PC-9 (cell line): ENCODE measurements around the gene DIP2C. TPM values are rescaled to one million over a fixed set of nuclear protein-coding genes. Genes with fewer than 3 reads are reported as not detected.

Experiments used
- BruUV-seq: library from RNA; stranded (reverse); fragments of 400-500 nt; replicated peaks from 2 replicates; lab custom pipeline; 2021; lab: Mats Ljungman, UMichigan
- CTCF ChIA-PET: fragments of 300-600 bp; sonication (Branson Sonifier 250); formaldehyde crosslinking; loops from one replicate; lab custom pipeline; 2022; ENCODE audit warnings: antibody characterized with exemption; lab: Charles Lee
- POLR2A ChIA-PET: fragments of 300-600 bp; sonication (Branson Sonifier 250); formaldehyde crosslinking; loops from one replicate; lab custom pipeline; 2022; ENCODE audit warnings: antibody characterized with exemption; ENCODE audit not compliant: unreplicated experiment; lab: Charles Lee
- DNase-seq, 2 experiments: peaks; one replicate each; pipeline versions ENCODE4 v3.0.0 to v3.0.0-alpha.2; 2015 to 2022; ENCODE audit warnings: mixed read lengths in 1 of 2
- H2AFZ ChIP-seq: fragments of 200-600 bp; sonication (generic); 2 replicates; pipeline ENCODE4 v1.8.1; 2017; ENCODE audit warnings: antibody characterized with exemption
- H3F3A ChIP-seq: fragments of 200-600 bp; sonication (generic); 2 replicates; pipeline ENCODE4 v1.8.1; 2017; ENCODE audit warnings: antibody characterized with exemption, mild to moderate bottlenecking, low read depth; ENCODE audit not compliant: insufficient read depth
- H3K27ac ChIP-seq: fragments of 200-600 bp; sonication (generic); 2 replicates; pipeline ENCODE4 v1.6.1; 2016; ENCODE audit warnings: mixed run types
- H3K27me3 ChIP-seq: fragments of 200-600 bp; sonication (generic); 2 replicates; pipeline ENCODE4 v1.6.1; 2016; ENCODE audit warnings: low read depth, mixed run types; ENCODE audit not compliant: insufficient read depth
- H3K36me3 ChIP-seq: fragments of 200-600 bp; sonication (generic); 2 replicates; pipeline ENCODE4 v1.6.1; 2016; ENCODE audit warnings: low read depth, mixed run types
- H3K4me1 ChIP-seq: fragments of 200-600 bp; sonication (generic); replicated peaks from 2 replicates; pipeline ENCODE4 v1.6.1; 2016; ENCODE audit warnings: mixed run types; ENCODE audit not compliant: insufficient read depth
- H3K4me2 ChIP-seq: fragments of 200-600 bp; sonication (generic); 2 replicates; pipeline ENCODE4 v1.6.1; 2017; ENCODE audit warnings: mixed run types
- H3K4me3 ChIP-seq: fragments of 200-600 bp; sonication (generic); 2 replicates; pipeline ENCODE4 v1.6.1; 2016; ENCODE audit warnings: mixed run types
- H3K79me2 ChIP-seq: fragments of 200-600 bp; sonication (generic); 2 replicates; pipeline ENCODE4 v1.6.1; 2017; ENCODE audit warnings: low read depth, mixed run types
- H3K9me2 ChIP-seq: fragments of 200-600 bp; sonication (generic); 2 replicates; pipeline ENCODE4 v1.8.1; 2017; ENCODE audit warnings: mild to moderate bottlenecking; ENCODE audit not compliant: insufficient read depth
- H3K9me3 ChIP-seq: fragments of 200-600 bp; sonication (generic); 2 replicates; pipeline ENCODE4 v1.8.1; 2016; ENCODE audit warnings: low read depth; ENCODE audit not compliant: insufficient read depth
- H4K20me1 ChIP-seq: fragments of 200-600 bp; sonication (generic); 2 replicates; pipeline ENCODE4 v1.8.1; 2017; ENCODE audit not compliant: insufficient read depth
- EZH2 ChIP-seq: fragments of 200-600 bp; sonication (generic); IDR thresholded peaks from 2 replicates; pipeline ENCODE4 v1.8.0; 2017; ENCODE audit warnings: antibody characterized with exemption, low read depth
- intact Hi-C: fragments of 100-400 bp; cut with micrococcal nuclease; formaldehyde crosslinking; loops from one replicate; pipeline ENCODE4 v1.10.0; 2022; ENCODE audit not compliant: unreplicated experiment
- total RNA-seq: library from RNA; stranded (reverse); gene quantifications from 2 replicates; pipeline ENCODE4 v1.2.3, GENCODE V29; 2021
- TF ChIP-seq, protein P1 (sequence below): fragments of 200-600 bp; sonication (generic); conservative IDR thresholded peaks from 2 replicates; pipeline ENCODE4 v1.6.1; 2017; ENCODE audit warnings: mixed run types, antibody characterized with exemption, mild to moderate bottlenecking, moderate library complexity

The DIP2C gene
- total RNA-seq, 1 experiment from 2014 or later = 0.83 TPM

DNA sequence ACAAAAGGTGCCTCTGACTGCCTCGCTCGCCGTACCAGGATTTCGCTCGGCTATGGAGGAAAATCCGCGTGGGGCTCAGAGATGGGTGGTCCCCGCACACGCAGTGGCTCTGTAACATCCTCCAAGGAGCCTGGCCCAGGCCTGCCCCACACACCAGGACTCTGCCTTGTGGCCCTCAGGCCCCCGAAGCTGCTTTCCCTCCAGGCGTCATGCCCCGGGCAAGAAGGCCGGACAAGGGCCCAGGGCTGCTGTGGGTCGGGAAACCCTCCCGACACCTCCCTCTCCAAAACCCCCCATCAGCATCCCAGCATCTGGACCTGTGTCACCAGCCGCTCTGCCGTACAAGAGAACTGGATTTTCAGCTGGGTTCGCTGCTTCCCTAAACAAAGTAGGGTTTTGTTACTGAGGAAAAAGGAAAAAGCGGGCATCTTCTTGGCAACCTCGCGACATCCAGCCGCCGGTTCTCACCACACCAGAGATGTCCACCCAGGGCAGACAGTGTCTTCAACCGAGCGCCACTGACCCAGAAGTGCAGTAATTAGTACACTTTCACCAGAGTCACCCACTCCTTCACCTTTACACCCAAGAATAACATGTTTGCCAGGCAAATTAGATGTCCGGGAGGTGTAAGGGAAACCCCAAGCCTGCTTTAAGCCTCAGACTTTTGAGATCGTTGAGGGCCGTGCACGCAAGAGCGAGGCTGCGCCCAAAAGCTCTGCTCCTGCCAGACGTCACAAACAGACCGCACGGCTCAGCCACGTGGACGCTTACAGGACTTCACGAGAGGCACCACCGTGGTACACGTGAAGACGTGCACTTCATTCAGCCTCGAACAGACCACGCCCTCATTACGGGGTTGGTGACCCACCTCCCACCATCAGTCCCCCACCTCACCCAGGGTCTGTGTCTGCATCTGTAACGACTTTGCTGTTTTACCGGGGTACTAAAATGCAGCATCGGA, 62.2 kb downstream of the DIP2C start:
- Histone ChIP-seq H3K4me3 (no peak overlapping the region), H3F3A (no peaks in the 10 kb centered on the region), H3K9me3 (no peaks in the 10 kb centered on the region), H3K79me2 (no peaks in the 10 kb centered on the region), H3K27me3 (peaks cover 48% of the 10 kb centered on the region), H3K4me2 (no peak overlapping the region), H3K27ac (no peak overlapping the region), H2AFZ (no peak overlapping the region), H3K9me2 (no peaks in the 10 kb centered on the region), H3K4me1 (no peaks in the 10 kb centered on the region), H4K20me1 (no peaks in the 10 kb centered on the region), H3K36me3 (no peaks in the 10 kb centered on the region)
- ChIA-PET CTCF (no interaction called here), POLR2A (no interaction called here)
- TF ChIP-seq, protein P1, sequence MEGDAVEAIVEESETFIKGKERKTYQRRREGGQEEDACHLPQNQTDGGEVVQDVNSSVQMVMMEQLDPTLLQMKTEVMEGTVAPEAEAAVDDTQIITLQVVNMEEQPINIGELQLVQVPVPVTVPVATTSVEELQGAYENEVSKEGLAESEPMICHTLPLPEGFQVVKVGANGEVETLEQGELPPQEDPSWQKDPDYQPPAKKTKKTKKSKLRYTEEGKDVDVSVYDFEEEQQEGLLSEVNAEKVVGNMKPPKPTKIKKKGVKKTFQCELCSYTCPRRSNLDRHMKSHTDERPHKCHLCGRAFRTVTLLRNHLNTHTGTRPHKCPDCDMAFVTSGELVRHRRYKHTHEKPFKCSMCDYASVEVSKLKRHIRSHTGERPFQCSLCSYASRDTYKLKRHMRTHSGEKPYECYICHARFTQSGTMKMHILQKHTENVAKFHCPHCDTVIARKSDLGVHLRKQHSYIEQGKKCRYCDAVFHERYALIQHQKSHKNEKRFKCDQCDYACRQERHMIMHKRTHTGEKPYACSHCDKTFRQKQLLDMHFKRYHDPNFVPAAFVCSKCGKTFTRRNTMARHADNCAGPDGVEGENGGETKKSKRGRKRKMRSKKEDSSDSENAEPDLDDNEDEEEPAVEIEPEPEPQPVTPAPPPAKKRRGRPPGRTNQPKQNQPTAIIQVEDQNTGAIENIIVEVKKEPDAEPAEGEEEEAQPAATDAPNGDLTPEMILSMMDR = no peak
- TF ChIP-seq EZH2 = no peak
- intact Hi-C loops = no loop called here
- no peak for DNase-seq
- no TSS peak for BruUV-seq

DNA sequence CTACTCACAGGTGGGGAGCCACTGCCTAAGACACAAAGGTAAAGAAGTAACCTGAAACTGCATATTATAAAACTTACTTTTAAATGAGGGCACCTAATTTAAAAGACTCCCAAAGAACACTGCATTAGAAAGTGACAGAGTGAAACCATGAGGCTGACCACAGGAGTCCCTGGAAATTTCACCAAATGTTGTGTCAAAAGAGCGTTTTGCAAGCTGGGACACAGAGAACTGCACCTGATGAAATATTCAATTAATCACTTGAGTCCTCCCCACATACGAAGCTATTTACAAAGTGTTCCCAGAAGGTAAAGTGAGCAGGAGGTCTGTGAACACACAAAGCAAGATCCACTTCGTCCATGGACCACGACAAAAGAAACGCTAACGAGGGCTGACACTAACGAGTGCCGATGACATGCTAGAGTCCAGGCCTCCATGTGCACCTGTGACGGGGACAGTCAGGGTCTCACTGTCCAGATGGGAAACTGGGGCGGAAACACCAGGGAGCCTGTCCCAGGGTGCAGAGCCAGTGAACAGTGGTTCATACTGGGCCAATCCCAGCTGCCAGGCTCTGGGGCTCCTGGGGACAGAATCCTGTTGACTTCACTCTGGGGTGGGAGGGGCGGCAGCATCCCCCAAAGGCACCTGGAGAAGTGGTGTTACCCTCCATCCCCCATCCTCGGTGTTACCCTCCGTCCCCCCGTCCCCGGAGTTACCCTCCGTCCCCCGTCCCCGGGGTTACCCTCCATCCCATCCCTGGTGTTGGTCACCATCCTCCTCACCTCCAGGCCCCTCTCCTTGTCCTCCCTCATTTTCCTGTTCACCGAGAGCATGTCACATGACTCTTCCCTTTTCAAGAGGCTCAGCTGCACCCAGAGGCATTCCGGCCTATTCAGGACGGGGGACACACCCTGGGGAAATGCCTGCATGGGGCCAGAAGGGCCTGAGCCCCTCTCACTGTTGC, 63.4 kb downstream of the DIP2C start:
- TF ChIP-seq, protein P1 = no peak
- TF ChIP-seq EZH2 = no peak

DNA sequence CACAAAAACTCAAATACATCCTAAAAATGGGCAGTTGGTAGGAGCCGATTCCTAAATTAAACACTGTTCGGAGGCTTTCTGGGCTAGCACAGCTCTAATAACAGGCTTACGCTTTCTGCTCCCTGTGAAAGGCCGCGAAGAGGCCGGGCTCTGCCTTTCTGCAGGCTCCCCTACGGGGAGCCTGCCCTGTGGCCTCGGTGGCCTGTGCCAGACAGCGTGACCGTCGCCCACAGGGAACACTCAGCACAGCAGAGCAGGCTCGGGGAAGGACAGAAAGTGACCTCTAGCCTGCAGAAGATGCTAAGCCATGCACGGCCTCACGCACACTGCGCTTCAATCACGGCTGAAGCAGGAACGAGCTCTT, 64.2 kb downstream of the DIP2C start:
- Histone ChIP-seq H4K20me1 (no peaks in the 10 kb centered on the region), H3F3A (no peaks in the 10 kb centered on the region), H2AFZ (no peak overlapping the region), H3K27me3 (peaks cover 52% of the 10 kb centered on the region), H3K9me2 (no peaks in the 10 kb centered on the region), H3K4me2 (no peak overlapping the region), H3K79me2 (no peaks in the 10 kb centered on the region), H3K27ac (no peak overlapping the region), H3K36me3 (no peaks in the 10 kb centered on the region), H3K4me1 (no peaks in the 10 kb centered on the region), H3K4me3 (no peak overlapping the region), H3K9me3 (no peaks in the 10 kb centered on the region)
- DNase-seq = no peak
- TF ChIP-seq, protein P1 = no peak
- intact Hi-C loops = no loop called here
- CTCF ChIA-PET = interaction anchor here (0.5 to 1.0 kb wide), 4 partner anchors 14 to 149 kb away, joined by 3 to 4 read pairs (median 3); no protein-coding TSS in a partner anchor
- BruUV-seq = no TSS peak
- POLR2A ChIA-PET = interaction anchor here (0.5 to 0.6 kb wide), 2 partner anchors 13 to 324 kb away, joined by 6 to 7 read pairs; no protein-coding TSS in a partner anchor

More for the DNA sequence above, 63.4 kb downstream of the DIP2C start:
- Histone ChIP-seq H2AFZ (no peak overlapping the region), H3K79me2 (no peaks in the 10 kb centered on the region), H3K9me2 (no peaks in the 10 kb centered on the region), H4K20me1 (no peaks in the 10 kb centered on the region), H3K9me3 (no peaks in the 10 kb centered on the region), H3K4me2 (no peak overlapping the region), H3K27me3 (peaks cover 50% of the 10 kb centered on the region), H3K4me3 (no peak overlapping the region), H3K4me1 (no peaks in the 10 kb centered on the region), H3K27ac (no peak overlapping the region), H3F3A (no peaks in the 10 kb centered on the region), H3K36me3 (no peaks in the 10 kb centered on the region)
- CTCF ChIA-PET = interaction anchor here (0.6 to 1.0 kb wide), 3 partner anchors 37 to 149 kb away, joined by 3 to 4 read pairs (median 3); no protein-coding TSS in a partner anchor
- no TSS peak for BruUV-seq
- DNase-seq = no peak
- POLR2A ChIA-PET = interaction anchor here (0.5 kb wide), 1 partner anchor 325 kb away, joined by 7 read pairs; no protein-coding TSS in a partner anchor
- intact Hi-C loops = no loop called here
